ENCODE measurements around the gene KPNA1.
"Not testable (repeated sequence)": the region's sequence is repeated elsewhere in the genome, so short reads cannot be mapped to it uniquely, and the experiment has no call there.

KPNA1 gene

GRCh38 chr3:122519693-122520092 lies 5.0 kb upstream of the KPNA1 start:
- DNase-seq (ENCODE audit: low read depth), result peak; percentile 36

GRCh38 chr3:122516846-122517360 lies 2.2 kb upstream of the KPNA1 start:
- no peak for DNase-seq (ENCODE audit: low read depth)

DNA sequence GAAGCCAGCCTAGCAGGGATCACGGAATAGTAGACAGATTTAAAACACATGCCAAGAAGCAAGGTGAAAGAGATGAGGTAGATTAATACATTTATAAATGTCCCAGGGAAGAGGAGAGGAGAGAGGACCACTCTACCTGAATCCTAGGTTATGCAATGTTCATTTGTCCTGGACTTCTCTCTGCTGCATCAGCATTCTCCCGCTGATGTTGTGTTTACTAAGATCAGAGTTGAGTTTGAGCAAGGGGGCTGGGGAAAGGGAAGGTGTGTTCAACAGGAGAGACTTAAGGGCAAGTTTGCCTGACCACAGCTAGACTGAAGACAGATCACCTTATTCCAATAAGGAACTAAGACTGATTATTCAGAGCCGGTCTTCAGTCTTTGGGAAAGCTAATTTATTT lies 1.1 kb upstream of the KPNA1 start:
- no peak for DNase-seq (ENCODE audit: low read depth)

GRCh38 chr3:122515020-122515468 lies 305 bp upstream of the KPNA1 start:
- no peak for DNase-seq (ENCODE audit: low read depth)

GRCh38 chr3:122513386-122514122 lies 1.2 kb downstream of the KPNA1 start:
- DNase-seq (ENCODE audit: low read depth), result peak; percentile 28

DNA sequence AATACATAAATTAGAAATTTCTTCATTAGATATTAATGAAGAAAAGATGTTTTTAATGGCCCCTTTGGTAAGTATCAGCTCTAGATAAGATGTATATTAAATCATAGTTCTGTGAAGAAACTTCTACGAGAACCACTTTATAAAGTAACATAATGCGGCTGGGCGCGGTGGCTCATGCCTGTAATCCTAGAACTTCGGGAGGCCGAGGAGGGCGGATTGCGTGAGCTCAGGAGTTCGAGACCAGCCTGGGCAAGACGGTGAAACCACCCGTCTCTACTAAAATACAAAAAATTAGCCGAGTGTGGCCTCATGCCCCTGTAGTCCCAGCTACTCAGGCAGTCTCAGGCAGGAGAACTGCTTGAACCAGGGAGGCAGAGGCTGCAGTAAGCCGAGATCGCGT lies 2.5 kb downstream of the KPNA1 start:
- no peak for DNase-seq (ENCODE audit: low read depth)

DNA sequence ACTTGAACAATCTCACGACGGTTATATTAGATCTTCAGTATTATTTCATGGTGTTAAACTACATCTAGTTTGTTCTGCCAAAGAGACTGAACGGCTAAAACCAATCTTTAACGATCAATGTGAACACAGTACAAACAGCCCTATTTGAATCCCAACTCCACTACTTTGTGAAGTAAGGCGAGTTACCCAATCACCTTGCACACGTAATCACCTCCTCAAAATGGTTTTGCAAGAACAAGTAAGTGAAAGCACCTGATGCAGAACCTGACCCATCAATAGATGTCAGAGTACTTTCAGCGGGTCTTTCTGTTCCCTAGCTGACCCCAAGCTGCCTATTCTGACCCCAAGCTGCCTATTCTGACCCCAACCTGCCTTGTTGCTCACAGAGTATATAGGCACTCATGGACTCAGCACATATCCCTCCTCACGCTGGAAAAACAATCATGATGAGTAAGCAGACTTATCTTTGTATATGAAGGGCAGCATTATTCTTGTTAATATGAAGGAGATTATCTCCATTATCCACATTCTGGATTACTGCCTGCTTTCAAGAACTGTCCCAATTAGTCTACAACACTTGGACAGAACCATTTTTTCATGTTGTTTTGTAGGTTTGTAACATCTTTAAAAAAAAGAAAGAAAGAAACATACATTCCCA lies 3.7 kb downstream of the KPNA1 start:
- peak; percentile 38 for DNase-seq (ENCODE audit: low read depth)

GRCh38 chr3:122508944-122509343 lies 5.8 kb downstream of the KPNA1 start:
- peak; percentile 47 for DNase-seq (ENCODE audit: low read depth)

- DNase-seq (ENCODE audit: low read depth), result no peak
Measured at GRCh38 chr3:122508135-122508914, 6.4 kb downstream of the KPNA1 start.

- DNase-seq (ENCODE audit: low read depth), result no peak
Measured at GRCh38 chr3:122506450-122506849, 8.3 kb downstream of the KPNA1 start.

DNA sequence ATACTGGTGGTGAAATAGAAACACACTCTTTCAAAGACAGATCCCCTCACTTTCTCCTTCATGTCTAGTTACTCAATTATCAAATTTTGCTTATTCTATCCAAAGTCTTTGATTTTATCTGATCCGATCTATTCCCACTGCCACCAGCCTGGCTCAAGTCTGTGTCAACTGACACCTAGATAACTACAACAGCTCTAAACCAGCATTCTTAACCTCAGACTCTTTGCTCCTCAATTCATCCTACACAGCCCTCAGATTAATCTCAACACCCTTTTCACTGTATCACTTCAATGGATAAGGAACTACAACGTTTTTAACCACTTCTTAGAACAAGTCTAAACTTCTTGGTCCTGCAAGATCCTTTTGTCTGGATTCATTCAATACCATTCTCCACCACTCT lies 9.1 kb downstream of the KPNA1 start:
- no peak for DNase-seq (ENCODE audit: low read depth)

GRCh38 chr3:122502941-122503340 lies 11.8 kb downstream of the KPNA1 start:
- DNase-seq (ENCODE audit: low read depth), result no peak

GRCh38 chr3:122502139-122502538 lies 12.6 kb downstream of the KPNA1 start:
- DNase-seq (ENCODE audit: low read depth), result no peak

GRCh38 chr3:122500964-122501363 lies 13.8 kb downstream of the KPNA1 start:
- DNase-seq (ENCODE audit: low read depth), result not testable (repeated sequence)

GRCh38 chr3:122498152-122498551 lies 16.6 kb downstream of the KPNA1 start:
- no peak for DNase-seq (ENCODE audit: low read depth)

DNA sequence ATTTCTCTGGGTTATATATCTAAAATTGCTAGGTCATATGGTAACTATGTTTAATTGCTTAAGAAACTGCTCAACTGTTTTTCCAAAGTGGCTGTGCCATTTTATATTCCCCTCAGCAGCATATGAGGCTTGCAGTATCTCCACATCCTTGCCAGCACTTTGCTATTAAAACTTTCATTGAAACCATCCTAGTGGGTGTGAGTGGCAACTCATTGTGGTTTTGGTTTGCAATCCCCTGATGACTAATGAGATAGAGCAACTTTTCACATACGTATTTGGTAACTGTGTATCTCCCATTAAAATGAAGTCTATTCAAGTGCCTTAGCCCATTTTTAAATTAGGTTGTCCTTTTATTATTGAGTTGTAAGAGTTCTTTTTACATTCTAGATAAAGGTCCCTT lies 17.3 kb downstream of the KPNA1 start:
- DNase-seq (ENCODE audit: low read depth), result peak; percentile 93

DNA sequence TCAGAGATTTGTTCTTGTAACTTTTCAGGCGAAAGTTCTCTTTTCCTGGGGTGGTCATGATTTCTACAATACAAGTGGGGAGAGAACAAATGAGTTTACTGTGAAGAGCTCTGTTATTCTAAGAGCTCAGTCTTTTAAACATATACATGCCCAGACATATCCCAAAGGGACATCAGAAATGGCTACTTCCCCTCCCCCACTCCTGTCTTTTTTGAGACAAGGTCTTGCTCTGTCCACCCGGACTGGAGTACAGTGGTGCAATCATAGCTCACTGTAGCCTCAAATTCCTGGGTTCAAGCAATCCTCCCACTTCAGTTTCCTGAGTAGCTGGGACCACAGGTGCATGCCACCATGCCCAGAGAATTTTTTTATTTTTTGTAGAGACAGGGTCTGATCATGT lies 18.2 kb downstream of the KPNA1 start:
- DNase-seq (ENCODE audit: low read depth), result no peak

DNA sequence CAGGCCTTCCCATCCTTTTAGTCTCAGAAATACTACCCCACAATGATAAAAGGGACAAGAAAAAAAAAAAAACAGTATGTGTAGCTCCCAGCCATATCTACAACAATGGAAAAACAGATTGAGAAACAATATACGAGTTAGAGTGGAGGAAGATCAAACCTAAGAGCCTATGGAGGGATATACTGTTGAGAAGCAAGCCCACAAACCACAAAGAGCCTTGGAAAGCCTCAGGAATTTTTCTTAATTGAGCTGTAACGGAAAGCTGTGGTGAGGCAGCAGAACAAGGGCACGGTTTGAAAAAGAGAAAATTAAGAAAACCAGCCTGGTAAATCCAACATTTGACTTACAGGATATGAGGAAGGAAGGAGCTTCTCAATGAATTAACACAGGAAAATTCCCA lies 21.4 kb downstream of the KPNA1 start:
- DNase-seq (ENCODE audit: low read depth), result peak; percentile 87

GRCh38 chr3:122488262-122488973 lies 26.3 kb downstream of the KPNA1 start:
- no peak for DNase-seq (ENCODE audit: low read depth)

DNA sequence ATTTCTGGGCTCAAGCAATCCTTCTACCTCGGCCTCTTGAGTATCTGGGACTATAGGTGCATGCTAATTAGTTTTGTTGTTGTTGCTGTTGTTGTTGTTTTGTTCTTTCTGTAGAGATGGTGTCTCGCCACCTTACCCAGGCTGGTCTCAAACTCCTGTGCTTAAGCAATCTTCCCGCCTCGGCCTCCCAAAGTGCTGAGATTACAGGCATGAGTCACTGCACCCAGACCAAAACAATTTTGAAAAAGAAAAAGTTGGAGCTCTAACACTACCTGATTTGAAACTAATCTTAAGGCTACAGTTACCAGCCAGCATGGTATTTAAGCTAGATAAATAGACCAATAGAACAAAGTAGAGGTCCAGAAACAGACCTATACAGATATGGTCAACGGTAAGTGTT lies 29.8 kb downstream of the KPNA1 start:
- DNase-seq (ENCODE audit: low read depth), result peak; percentile 80

DNA sequence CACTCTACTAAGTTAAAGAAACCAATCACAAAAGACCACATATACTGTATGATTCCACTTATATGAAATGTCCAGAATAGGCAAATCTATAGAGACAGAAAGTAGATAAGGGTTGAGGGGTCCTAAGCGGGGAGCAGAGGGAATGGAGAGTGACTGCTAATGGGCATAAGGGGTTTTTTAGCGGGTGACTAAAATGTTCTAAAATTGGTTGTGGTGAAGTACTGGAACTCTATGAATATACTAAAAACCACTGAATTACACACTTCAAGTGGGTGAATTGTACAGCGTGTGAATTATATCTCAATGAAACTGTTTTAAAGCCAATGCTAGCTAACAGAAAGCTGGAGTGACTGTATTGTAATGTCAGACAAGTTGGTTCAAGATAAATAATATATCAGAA lies 33.3 kb downstream of the KPNA1 start:
- DNase-seq (ENCODE audit: low read depth), result no peak

DNA sequence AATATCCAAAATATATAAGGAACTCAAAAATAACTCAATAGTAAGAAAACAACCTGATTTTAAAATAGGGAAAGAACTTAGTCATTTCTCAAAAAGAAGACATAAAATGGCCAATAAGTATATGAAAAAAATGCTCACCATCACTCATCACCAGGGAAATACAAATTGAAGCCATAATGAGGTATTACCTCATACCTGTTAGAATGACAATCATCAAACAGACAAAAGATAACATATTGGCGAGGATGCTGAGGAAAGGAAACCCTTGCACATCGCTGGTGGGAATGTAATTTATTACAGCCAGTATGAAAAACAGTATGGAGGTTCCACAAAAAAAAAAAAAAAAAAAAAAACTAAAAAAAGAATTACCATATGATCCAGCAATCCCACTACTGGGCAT lies 38.2 kb downstream of the KPNA1 start:
- no peak for DNase-seq (ENCODE audit: low read depth)

Measured in iris pigment epithelial cell (primary cell).